Stimulated activated CD4-positive, alpha-beta T cell treated with anti-CD3 and anti-CD28 coated beads, Interleukin-15, amount 100 ng/mL, for 48 hours (primary cell): ENCODE data around the gene SH3BP2.
A peak's percentile ranks its signal among the peaks of the same experiment; 100 is the strongest.

Experiments
- DNase-seq, 2 donors: peaks; one replicate each; pipeline ENCODE4 v3.0.0-alpha.2; 2020; ENCODE audit warnings: low read depth in 2 of 2

SH3BP2 gene

DNA sequence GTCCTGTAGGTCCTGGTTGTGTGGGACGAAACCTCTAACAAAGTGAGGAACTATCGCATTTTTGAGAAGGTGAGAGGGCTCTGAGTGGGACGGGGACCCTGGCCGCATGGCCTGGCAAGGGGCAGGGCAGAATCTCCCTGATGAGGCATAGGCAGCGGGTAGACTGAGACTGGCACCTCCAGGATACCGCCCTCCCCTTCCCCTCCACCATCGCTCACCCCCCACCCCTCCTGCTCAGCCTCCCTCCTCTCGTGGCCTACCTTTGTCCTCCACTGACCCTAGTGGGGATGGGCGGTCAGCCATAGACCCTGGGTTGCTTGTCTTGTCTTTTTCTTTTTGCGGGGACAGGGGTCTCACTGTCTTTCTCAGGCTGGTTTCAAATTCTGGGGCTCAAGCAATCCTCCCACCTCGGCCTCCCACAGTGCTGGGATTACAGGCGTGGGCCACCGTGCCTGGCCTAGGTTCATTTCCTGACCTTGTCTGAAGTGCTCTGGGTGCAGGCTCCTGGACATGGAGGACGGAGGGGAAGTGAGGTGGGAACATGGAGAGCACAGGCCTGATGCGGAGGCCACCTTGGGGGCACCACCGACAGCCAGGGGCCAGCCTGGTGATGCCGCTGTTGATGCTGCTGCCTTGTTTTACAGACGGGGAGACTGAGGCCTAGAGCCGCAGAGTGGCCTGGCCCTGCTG lies 40.2 kb downstream of the SH3BP2 start:
- no peak for DNase-seq

DNA sequence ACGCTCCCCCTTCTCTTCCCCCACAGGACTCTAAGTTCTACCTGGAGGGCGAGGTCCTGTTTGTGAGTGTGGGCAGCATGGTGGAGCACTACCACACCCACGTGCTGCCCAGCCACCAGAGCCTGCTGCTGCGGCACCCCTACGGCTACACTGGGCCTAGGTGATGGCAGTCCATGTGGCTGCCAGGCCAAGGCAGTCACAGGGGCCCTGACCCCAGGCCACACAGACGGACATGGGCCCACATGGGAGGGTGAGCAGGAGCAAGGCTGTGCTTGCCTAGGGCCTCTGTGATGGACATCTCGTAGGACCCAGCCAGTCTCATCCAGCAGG lies 40.8 kb downstream of the SH3BP2 start:
- no peak for DNase-seq

DNA sequence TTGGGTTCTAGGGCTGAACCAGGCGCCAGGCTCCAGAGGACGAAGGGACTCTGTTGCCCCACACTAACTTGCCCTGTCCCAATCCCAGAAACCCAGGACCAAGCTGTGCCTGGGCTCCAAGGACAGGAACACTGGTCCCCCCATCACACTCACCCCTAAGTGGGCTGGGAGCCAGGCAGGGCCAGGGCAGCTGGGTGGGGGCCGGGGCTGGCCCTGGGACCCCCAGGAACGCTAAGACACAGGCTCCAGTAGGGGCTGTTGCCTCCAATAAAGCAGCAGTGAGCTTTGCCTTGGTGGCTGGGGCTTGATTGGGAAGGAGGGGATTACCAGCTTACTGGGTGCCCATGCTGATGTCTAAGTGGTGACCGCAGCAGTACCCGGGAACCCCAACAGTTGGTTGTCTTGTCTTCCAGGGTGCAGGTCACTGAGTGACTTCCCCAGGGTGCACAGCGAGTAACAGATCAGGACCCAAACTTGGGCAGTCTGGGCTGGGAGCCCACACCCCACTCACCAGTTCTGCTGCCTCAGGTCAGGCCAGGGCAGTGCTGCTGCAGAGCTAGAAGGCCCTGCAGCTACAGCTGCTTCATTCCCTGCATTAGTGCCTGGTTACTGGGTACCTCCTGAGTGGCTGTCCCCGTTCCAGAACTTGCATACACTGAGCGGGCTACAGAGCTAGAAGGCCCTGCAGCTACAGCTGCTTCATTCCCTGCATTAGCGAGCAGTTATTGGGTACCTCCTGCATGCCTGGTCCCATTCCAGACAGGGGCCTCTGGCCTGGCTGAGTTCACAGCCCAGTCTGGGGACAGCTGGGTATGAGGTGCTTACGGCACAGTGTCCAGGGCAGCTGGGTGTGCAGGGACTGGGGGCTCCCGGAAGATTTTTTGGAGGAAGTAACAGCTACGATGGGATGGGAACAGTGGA lies 41.4 kb downstream of the SH3BP2 start:
- DNase-seq = no peak

DNA sequence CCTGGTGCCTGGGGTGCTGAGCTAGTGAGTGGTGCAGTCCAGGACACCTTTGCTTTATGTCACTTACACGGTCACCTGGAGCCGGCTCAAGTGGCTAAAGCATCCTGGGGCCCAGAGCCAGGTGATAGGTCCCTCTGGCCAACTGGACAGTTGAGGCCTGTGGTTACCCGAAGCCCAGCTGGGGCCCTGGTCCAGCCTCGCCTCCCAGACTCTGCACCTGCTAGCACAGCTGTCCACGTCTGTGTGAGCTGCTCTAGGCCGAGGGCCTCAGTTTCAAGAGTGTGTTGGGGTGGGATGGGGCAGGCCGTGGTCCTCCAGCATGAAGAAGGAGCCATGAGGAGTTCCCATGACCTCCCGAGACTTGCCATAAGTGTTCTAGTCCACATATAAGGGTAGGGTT lies 43.1 kb downstream of the SH3BP2 start:
- DNase-seq = no peak

DNA sequence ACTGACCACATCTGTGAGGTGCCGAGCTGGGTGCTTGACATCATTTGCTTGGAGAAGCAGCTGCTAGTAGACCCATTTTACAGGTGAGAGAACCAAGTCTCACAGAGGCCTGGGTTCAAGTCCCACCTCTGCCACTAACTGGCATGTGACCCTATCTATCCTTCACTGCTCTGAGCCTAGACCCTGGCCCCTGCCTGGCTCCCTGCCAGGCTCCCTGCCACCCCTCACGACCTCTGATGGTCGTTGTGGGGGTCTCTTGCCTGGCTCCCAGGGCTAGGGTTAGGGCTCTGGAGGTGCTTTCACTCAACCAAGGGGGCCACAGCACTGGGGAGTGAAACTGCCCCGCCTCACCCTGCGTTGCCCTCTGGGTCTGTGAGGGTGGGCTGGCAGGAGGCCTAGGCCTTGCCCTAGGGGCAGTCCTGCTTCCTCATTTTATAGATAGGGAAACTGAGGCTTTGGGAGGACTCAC lies 43.5 kb downstream of the SH3BP2 start:
- no peak for DNase-seq

DNA sequence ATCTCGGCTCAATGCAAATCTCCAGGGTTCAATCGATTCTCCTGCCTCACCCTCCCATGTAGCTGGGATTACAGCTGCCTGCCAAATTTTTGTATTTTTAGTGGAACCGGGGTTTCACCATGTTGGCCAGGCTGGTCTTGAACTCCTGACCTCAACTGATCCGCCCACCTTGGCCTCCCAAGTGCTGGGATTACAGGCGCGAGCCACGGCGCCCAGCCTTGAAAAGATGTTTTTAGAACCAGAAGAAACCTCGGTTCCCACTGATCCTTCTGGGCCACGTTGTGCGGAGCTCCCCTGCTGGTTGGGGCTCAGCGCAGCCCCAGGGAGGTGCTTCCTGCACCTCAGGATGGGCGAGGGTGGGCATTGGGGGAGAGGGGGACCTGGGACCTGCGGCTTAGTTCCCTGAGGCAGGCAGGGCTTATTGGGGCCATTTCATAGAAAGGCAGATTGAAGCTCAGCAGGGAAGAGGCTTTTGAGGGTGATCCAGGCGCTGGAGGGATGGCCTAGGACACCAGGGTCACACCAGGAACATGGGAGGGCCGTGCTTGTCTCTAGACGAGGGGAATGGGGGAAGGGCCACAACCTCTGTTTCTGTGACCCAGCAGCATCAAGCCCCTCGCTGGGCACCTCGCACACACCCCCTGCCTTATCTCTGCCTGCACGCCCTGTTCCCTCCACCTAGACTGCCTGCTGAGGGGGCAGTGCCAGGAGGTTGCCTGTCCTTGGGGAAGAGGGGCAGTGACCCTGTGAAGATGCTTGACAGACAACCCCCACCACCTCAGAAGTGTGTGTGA lies 44.4 kb downstream of the SH3BP2 start:
- DNase-seq = no peak

DNA sequence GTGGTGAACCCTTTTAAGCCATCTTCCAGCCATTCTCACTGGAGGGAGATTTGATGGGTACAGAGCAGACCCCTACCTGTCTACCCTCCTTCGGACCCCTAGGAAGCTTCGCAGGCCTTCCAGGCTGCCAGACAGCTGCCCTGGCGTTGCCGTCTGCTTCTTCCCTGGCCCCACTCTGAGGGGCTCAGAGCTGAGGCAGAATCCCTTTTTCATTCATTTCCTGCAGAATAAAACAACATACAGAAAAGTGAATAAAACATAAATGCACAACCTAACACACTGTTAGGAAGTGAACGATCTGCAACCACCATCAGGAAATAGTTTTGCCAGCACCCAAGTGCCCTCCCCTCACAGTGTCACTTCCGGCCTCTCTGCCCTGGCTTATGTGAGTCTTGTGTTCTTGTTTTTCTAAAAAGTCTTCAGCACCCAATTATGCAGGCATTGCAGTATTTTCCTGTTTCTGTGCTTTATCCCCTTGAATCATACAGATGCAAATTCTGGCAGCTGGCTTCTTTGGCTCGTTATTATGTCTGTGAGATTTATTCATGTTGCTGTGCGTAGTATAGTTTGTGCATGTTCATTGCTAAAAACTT lies 45.1 kb downstream of the SH3BP2 start:
- DNase-seq = peak; percentile 38 to 59

DNA sequence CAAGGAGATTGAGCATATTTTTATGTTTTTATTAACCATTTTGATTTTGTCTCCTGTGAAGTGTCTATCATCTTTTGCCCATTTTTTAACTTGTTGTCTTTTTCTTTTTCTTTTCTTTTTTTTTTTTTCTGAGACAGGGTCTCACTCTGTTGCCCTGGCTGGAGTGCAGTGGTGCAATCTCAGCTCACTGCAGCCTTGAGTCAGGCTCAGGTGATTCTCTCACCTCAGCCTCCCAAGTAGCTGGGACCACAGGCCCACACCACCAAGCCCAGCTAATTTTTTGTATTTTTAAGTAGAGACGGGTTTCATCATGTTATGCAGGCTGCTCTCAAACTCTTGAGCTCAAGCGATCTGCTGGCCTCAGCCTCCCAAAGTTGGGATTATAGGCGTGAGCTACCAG lies 46.2 kb downstream of the SH3BP2 start:
- DNase-seq = no peak

DNA sequence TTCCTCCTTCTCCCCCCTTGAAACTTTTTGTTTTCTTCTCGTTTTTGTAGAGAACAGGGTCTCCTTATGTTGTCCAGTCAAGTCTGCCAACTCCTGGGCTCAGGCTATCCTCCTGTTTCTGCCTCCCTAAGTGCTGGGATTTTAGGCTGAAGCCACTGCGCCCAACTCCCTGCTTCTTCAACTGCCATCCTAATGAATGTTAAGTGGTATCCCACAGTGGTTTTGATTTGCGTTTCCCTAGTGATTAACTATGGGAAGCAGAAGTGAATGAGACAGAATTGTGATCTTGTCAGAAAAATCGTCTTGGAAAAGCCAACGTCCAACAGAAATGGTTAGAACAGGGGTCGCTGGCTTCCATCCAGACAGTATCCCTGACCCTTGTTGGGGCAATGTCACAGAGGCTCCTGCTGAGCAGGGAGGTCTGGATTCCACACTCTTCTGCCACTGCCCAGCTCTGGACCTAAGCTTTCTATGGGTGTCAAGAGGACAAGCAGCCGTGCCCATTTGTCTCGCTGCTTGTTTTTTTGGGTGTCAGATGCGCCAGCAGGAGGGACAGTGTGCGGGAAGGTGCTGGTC lies 49.9 kb downstream of the SH3BP2 start:
- no peak for DNase-seq

DNA sequence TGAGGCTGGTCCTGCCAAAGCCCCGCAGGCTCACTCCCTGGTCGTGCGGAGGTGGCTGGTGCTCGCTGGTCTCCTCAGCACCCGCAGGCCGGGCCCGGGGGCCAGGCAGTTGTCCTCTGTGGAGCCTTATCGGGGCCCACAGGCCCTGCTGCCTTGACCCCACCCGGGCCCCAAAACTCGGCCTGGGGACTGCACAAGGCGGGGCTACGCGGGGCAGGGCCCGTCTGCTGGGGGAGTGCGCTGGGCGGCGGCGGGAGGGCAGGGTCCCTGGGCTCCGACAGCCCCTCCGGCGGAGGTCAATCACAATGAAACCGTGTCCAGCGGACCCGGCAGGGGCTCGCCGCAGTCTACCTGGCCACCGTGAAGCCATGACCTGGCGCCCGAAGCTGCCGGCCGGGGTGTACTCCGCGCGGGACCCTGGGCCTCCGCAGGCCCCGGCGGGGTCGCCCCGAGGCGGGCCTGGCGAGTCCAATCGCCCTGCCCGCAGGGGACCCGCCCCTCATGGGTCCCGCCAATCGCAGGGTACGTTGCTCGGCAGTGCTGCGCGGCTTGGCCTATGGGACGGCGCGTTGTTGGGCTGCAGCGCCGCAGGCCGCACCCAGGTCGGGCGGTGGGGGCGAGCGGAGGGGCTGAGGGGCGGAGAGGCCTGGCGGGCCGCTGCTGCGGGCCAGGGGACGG lies 50.5 kb downstream of the SH3BP2 start, which contains the start of gene ADD1:
Gene ADD1 (plus strand): TSS at position 582 of the 678 bp plus-strand sequence. CDS start 32,072 bp downstream, outside the sequence.
- peak; percentile 82 to 87 for DNase-seq

DNA sequence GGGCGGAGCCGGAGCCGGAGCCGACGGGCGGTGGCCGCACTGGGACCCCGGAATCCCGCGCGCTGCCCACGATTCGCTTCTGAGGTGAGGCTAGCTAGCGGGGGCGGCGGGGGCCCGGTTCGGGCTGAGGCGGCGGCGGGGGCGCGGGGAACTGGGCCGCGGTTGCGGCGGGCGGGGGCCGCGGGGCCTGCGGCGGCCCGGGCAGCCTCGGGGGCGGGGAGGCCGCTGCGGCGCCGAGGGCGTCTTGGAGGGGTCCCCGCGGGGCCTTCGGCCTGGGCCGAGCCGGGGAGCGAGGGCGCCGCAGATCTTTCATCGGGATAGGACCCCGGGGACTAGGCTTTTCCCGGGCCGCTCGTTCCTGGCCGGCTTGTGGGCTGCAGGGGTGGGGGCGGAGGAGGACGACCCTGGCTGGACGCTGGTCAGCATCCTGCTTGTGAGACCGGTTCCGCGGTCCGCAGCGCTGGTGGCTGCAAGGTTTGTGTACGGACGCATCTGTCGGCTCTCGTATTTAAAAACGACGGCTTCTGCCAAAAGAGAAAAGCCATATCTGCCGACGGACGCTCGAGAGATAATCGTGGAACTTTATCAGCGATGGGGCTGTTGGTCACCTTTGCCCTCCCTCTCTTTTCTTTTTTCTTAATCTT lies 51.2 kb downstream of the SH3BP2 start:
- no peak for DNase-seq

DNA sequence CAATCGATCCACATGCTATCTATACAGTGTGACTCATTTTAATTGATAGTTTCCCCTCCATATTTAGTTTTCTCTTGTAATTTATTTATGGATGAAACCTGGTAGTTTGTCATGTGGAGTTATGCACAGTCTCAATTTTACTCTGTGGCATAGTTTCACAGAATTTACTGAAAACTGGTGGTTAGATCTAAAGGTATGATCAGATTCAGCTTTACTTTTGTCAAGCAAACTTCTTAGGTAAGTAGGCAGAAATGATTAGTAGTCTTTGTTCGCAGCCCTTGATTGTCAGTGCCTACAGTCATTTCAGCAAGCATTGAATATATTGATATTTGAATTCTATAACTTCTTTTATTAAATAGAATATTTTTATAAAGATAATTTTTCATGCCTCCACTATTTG lies 53.3 kb downstream of the SH3BP2 start:
- DNase-seq = no peak

DNA sequence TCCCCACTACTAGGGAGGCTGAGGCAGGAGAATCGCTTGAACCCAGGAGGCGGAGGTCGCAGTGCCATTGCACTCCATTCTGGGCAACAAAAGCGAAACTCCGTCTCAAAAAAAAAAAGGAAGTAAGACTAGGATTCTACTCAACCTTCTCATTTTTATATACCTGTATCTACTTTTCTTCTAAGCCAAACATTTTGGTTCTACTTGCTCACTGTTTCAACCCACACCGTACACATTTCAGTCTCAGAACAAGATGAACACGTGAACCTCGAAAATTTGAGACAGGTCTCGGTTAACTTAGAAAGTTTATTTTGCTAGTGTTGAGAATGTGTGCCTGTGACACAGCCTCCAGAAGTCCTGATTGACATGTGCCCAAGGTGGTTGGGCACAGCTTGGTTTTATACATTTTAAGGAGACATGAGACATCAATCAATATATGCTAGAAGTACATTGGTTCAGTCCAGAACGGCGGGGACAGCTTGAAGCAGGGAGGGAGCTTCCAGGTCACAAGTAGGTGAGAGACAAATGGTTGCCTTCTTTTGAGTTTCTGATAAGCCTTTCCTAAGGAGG lies 54.5 kb downstream of the SH3BP2 start:
- DNase-seq = no peak

DNA sequence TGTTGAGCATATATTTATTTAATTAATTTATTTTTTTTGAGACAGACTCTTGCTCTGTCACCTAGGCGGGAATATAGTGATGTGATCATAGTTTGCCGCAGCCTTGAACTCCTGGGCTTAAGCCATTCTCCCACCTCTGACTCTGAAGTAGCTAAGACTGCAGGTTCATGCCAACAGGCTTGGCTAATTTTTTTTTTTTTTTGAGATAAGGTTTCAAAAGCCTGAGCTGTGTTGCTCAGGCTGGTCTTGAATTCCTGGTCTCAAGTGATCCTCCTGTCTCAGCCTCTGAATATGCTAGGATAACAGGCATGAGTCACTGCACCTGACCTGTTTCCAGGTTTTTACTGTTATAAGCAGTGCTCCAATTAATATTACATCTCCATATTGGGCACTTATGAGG lies 55.6 kb downstream of the SH3BP2 start:
- no peak for DNase-seq

DNA sequence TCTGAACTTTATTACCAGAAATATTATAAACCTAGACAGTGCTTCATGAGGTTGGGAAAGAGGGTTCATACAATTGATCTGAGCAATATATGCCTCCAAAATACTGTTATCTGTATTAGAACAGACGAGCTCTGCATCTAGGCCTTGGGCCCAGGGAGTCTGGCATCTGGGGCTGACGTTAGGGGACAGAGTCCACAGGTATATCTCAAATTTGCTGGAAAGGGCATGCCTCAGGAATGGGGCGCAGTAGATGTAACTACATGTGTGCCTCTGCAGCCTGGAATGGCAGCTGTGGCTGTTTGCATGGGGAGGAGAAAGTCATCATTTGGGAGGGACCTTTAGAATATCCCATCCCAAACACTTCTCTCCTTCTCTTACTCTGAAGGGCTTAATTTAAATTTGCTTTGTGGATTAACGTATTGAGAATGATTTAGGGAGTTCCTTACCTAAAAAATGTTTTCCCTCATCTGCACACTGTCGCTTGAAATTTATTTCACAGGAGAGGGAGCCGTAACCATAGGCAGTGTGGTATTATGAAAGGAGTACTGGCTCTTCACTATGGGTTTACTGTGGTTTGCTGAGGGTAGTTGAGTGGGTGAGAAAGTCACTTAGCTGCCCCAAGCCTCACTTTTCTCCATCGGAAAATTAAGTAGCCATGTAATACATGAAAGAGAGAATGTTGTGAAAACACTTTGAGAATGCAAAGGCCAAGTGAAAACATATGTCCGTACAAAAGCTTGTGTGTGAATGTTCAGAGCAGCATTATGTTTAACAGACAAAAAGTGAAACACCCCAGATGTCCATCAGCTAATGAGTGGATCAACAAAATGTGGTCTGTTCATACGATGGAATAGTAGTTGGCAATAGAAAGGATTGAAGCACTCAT lies 56.6 kb downstream of the SH3BP2 start:
- DNase-seq = no peak

DNA sequence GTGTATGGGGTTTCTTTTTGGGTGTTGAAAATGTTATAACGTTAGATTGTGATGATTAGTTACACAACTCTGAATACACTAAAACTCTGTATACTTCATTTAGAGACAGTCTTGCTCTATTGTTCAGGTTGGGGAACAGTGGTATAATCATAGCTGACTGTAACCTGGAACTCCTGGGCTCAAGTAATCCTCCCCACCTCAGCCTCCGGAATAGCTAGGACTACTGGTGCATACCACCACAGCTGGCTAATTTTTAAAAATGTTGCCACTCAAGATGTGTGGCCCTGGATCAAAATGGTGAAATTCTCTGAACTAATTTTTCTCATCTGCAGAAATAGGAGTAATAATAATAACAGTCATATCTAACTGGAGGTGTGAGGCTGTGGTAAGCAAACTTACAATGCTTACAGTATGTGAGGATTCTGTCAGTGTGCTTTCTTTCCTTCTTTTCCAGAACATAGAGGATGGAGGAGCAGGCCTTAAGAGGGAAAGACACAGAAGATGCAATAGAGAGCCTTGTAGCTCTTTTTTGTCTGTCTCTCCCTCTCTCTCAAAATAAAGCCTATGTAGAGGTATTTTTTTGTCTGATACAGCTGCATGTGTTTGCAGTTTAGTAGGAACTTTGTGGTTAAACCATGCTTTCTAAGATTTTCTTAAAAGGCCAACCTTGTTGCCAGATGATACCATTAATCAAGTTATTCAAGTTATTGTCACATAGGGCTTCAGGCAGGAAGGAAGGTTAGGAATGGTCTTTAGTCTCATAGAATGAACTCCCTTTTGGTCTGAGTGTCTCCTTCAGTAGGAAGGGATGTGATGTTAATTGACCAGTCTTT lies 58.3 kb downstream of the SH3BP2 start:
- no peak for DNase-seq

DNA sequence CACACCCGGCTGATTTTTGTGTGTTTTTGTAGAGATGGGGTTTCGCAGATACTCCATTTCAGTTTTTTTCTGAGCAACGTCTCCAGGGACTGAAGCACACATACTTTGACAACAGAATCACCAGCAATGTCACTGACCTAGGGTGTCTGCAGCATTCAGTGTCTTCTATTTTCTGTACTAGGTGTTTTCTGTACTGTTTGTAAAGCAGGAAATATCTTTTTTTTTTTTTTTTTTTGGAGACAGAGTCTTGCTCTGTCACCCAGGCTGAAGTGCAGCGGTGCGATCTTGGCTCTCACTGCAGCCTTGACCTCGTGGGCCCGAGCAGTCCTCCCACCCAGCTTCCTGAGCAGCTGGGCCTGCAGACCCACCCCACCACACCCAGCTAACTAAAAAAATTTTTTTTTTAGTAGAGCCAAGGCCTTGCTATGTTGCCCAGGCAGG lies 59.6 kb downstream of the SH3BP2 start:
- no peak for DNase-seq

DNA sequence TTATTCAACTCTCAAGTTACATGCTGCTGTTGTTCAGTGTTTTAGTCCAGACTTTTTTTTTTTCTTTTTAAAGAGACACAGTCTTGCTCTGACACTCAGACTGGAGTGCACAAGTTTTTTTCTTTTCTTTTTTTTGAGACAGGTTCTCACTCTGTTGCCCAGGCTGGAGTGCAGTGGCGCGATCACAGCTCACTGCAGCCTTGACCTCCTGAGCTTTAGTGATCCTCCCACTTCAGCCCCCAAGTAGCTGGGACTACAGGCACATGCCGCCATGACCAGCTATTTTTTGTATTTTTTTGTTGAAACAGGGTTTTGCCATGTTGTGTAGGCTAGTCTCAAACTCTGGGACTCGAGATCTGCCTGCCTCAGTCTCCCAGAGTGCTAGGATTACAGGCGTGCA lies 62.7 kb downstream of the SH3BP2 start:
- DNase-seq = no peak
